ENCODE data around the gene FGF11. TPM values are rescaled to one million over a fixed set of nuclear protein-coding genes. Genes with fewer than 3 reads are reported as not detected.

The FGF11 gene
- total RNA-seq, 1 donor from 2014 or later = 22.4 TPM

DNA sequence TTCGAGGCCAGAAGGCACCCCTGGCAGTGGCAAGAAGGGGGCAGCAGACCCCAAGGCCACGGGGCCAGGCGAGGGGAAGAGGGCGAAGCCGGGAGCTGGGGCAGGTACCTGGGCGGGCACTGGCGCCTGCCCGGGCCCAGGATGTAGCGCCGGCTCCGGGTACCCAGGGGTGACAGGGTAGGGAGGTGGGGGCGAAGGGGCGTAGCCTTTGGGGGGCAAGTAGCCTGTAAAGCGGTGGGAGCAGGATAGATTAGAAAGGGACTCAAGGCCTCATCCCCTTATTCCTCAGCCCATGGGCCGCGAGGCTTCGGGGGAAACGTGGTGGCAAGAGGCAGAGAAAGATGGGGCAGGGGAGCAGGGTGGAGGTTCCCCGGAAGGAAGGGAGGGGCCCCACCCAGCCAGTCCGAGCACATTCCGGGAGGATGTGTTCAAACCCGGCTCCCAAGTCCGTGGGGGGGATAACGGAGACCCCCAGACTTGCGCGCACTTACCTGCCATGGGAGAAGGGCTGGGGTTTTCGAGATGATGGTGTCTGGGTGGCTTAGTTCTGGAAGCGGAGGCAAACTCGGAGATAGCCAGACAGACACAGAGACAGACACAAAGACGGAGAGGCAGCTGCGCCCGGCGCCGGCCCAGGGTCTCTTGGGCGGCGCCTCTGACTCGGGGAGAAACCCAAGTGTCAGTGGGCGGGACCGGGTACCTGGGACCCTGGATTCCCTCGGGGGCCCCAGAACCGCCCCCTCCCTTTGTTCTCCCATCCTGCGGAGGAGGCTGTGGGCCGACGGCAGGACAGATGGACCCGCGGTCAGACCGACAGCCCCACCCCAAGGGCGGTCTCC, 45.5 kb upstream of the FGF11 start:
- DNase-seq (ENCODE audit: low read depth) (no peak), FAIRE-seq (no peak)
- Histone ChIP-seq H2AFZ (ENCODE audit: low read depth, low read length) (peak overlapping the region; percentile 71), H3K9me3 (ENCODE audit: insufficient read depth, low read depth, low read length) (no peaks in the 10 kb centered on the region), H3K36me3 (ENCODE audit: insufficient read depth, low read length) (peaks cover 20% of the 10 kb centered on the region), H4K20me1 (ENCODE audit: insufficient read depth, low read length) (peaks cover 27% of the 10 kb centered on the region), H3K79me2 (ENCODE audit: insufficient read depth, low read length) (peaks cover 23% of the 10 kb centered on the region), H3K4me3 (ENCODE audit: insufficient read depth, low read depth, low read length) (peak overlapping the region; percentile 86), H3K4me1 (ENCODE audit: insufficient read depth, low read length) (peaks cover 13% of the 10 kb centered on the region), H3K27ac (ENCODE audit: low read depth, low read length) (peak overlapping the region; percentile 81), H3K9ac (ENCODE audit: low read length) (peak overlapping the region; percentile 90), H3K4me2 (ENCODE audit: low read length) (peak overlapping the region; percentile 99), H3K27me3 (ENCODE audit: insufficient read depth, low read length) (no peaks in the 10 kb centered on the region)
- H3K4me3 Mint-ChIP-seq (ENCODE audit: unreplicated experiment) = peak overlapping the region; percentile 92
- H3K36me3 Mint-ChIP-seq (ENCODE audit: low read depth, unreplicated experiment) = peaks cover 14% of the 10 kb centered on the region
- H3K27me3 Mint-ChIP-seq (ENCODE audit: low read depth, unreplicated experiment) = no peaks in the 10 kb centered on the region
- peaks cover 5% of the 10 kb centered on the region for H3K4me1 Mint-ChIP-seq (ENCODE audit: low read depth, unreplicated experiment)
- no peak for TF ChIP-seq EZH2 (IDR thresholded peaks at IDR 0.05; ENCODE audit: insufficient read depth, low read length)
- TF ChIP-seq, protein P1, sequence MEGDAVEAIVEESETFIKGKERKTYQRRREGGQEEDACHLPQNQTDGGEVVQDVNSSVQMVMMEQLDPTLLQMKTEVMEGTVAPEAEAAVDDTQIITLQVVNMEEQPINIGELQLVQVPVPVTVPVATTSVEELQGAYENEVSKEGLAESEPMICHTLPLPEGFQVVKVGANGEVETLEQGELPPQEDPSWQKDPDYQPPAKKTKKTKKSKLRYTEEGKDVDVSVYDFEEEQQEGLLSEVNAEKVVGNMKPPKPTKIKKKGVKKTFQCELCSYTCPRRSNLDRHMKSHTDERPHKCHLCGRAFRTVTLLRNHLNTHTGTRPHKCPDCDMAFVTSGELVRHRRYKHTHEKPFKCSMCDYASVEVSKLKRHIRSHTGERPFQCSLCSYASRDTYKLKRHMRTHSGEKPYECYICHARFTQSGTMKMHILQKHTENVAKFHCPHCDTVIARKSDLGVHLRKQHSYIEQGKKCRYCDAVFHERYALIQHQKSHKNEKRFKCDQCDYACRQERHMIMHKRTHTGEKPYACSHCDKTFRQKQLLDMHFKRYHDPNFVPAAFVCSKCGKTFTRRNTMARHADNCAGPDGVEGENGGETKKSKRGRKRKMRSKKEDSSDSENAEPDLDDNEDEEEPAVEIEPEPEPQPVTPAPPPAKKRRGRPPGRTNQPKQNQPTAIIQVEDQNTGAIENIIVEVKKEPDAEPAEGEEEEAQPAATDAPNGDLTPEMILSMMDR (IDR thresholded peaks at IDR 0.05; ENCODE audit: insufficient read depth, low read depth, low read length) = no peak
- no peaks in the 10 kb centered on the region for H3K9me3 Mint-ChIP-seq (ENCODE audit: unreplicated experiment)
- H3K27ac Mint-ChIP-seq (ENCODE audit: unreplicated experiment) = peak overlapping the region; percentile 83

DNA sequence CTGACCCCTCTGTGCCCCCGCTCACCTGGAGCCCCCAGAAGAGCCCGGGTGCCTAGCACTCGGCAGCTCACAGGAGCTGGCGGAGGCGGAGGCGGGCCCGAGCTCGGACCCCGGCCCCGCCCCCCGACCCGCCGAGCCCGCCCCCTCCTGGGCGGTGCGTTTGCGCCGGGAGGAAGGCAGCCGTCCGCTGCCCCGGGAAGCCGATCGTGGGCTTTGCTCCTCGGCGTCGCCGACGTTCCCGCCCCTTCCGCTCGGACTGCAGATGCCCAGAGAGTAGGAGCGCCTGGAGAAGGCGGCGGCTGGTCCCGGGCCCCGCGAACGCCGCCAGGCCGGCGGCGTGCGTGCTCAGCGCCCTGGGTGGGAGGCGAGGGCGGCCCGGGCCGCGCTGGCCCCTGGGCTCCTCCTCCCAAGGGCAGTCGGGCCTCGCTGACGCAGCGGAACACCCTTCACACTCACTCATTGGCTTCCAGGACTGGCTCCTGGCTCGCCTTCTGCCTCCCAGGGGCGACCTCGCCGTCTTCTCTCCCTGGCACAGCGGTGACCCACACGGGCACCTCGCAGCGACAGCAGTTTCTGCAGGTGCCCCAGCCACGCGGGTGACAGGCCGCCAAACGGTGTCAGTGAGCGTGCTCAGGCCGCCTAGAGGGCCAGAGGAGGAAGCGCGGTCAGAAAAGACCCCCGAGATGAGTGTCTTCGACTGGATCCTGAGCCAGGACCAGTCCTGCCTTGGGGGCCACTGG, 44.7 kb upstream of the FGF11 start, which contains the start of gene PLSCR3:
Gene PLSCR3, minus strand, starts transcription at position 74 of the 740 bp plus-strand sequence. CDS start 415 bp downstream, outside the sequence.
- Histone ChIP-seq H3K4me2 (ENCODE audit: low read length) (peak within 1 kb of the TSS; percentile 99), H3K4me3 (ENCODE audit: insufficient read depth, low read depth, low read length) (peak within 1 kb of the TSS; percentile 86), H4K20me1 (ENCODE audit: insufficient read depth, low read length) (peaks cover 26% of the 10 kb centered on the region), H3K4me1 (ENCODE audit: insufficient read depth, low read length) (peaks cover 13% of the 10 kb centered on the region), H3K79me2 (ENCODE audit: insufficient read depth, low read length) (peaks cover 23% of the 10 kb centered on the region), H3K9me3 (ENCODE audit: insufficient read depth, low read depth, low read length) (no peaks in the 10 kb centered on the region), H3K27me3 (ENCODE audit: insufficient read depth, low read length) (no peaks in the 10 kb centered on the region), H3K36me3 (ENCODE audit: insufficient read depth, low read length) (peaks cover 17% of the 10 kb centered on the region), H3K27ac (ENCODE audit: low read depth, low read length) (peak within 1 kb of the TSS; percentile 81), H3K9ac (ENCODE audit: low read length) (peak within 1 kb of the TSS; percentile 90), H2AFZ (ENCODE audit: low read depth, low read length) (peak within 1 kb of the TSS; percentile 90)
- peak; percentile 70 for DNase-seq (ENCODE audit: low read depth)
- Mint-ChIP-seq H3K36me3 (ENCODE audit: low read depth, unreplicated experiment) (peaks cover 16% of the 10 kb centered on the region), H3K27me3 (ENCODE audit: low read depth, unreplicated experiment) (no peaks in the 10 kb centered on the region), H3K4me1 (ENCODE audit: low read depth, unreplicated experiment) (peaks cover 5% of the 10 kb centered on the region), H3K27ac (ENCODE audit: unreplicated experiment) (peak within 1 kb of the TSS; percentile 86), H3K9me3 (ENCODE audit: unreplicated experiment) (no peaks in the 10 kb centered on the region), H3K4me3 (ENCODE audit: unreplicated experiment) (peak within 1 kb of the TSS; percentile 92)
- TF ChIP-seq EZH2 (IDR thresholded peaks at IDR 0.05; ENCODE audit: insufficient read depth, low read length) = no peak
- TF ChIP-seq, protein P1 (IDR thresholded peaks at IDR 0.05; ENCODE audit: insufficient read depth, low read depth, low read length) = peak; percentile 21
- no peak for FAIRE-seq
